HG03432 (cell line): ENCODE results near the gene MAP3K5.
"Not testable (repeated sequence)": the region's sequence is repeated elsewhere in the genome, so short reads cannot be mapped to it uniquely, and the experiment has no call there.

ENCODE experiments used
- ATAC-seq: cut with Tn5 transposase; IDR thresholded peaks from one replicate; pipeline ENCODE4 v1.9.1; 2021; ENCODE audit warnings: mild to moderate bottlenecking, moderate library complexity; ENCODE audit not compliant: unreplicated experiment

The MAP3K5 gene

GRCh38 chr6:136693090-136693489 lies 99.2 kb downstream of the MAP3K5 start:
- no peak for ATAC-seq

- ATAC-seq, result not testable (repeated sequence)
Observed at GRCh38 chr6:136687894-136688293, 104.4 kb downstream of the MAP3K5 start.

DNA sequence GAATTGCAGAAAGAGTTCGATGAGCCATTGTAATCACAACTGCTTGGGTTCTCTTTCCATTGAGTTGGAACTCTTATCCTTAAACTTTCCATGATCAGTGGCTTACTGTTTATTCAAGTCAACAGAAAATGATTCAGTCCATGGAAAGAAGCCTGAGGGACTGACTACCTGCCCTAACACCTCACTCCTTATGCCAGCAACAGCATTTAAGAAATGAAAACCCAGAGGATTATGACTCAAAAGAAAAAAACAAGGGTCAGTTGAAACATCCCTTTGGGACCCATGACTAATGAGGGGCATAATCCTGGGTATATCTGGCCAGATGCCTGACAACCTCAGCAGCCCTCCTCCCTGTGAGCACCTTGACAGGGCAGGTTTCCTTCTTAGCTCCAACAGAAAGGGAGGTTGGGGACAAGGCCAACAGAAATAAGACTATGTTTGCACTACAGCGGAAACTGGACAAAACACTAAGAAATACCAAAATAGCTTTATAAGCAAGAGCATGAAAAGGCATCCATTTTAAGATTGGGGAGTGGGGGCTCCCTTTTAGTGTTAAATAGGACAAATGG lies 106.7 kb downstream of the MAP3K5 start:
- ATAC-seq, result no peak

- ATAC-seq, result no peak
Observed at GRCh38 chr6:136684466-136684865, 107.8 kb downstream of the MAP3K5 start.

GRCh38 chr6:136683209-136683941 lies 108.9 kb downstream of the MAP3K5 start:
- no peak for ATAC-seq

DNA sequence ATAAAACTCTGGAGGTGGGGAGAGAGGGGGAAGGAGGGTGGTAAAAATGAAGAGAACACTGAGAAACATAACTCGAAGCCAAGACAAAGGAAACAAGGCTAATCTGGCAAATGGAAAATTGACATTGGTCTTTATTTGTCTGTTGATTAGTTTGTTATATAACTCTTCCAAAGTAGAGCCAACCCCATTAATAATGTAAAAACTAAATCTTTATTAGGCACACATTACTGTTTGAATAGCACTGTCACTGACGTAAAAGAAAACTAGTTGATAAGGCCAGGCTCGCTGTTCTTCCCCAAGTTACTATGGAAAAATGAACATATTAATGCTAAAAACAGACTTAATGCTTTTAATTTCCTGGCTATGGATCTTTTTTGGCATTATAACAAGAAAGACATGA lies 110.0 kb downstream of the MAP3K5 start:
- ATAC-seq, result no peak

DNA sequence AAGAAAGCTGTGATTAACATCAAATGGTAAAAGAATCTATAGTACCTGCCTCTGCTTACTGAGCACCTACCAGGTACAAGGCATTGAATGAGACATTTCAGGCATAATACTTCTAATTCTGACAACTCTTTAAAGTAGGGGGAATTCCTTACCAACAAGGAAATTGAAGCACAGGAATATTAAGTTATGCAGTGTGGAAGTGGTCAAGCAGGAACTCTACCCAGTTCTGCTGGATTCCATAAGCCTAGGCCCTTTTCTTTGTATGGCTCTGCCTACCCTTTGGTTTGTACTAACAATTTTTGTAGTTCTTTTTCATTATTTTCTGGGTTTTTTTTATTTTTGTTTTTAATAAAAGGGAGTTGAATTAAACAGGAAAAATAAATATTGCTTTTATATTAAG lies 114.5 kb downstream of the MAP3K5 start:
- ATAC-seq, result no peak

- ATAC-seq, result no peak
Observed at GRCh38 chr6:136677344-136677743, 114.9 kb downstream of the MAP3K5 start.

- no peak for ATAC-seq
Observed at GRCh38 chr6:136676075-136676474, 116.2 kb downstream of the MAP3K5 start.

DNA sequence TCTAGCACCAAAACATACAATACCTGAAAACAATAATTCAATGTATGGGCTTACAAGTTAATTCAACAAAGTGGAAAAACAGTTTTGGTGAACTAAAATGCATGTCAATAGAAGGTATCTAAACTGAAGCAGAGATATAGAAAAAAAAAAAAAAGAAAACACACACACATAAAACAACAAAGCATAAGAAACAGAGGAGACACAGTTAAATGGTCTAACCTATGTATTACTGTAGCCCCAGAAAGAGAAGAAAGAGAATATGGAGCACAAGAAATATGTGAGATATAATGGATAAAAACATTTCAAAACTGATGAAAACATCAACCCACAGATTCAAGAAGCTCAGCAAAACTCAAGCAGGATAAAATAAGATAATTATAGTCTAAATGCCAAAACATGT lies 118.7 kb downstream of the MAP3K5 start:
- ATAC-seq, result no peak

- ATAC-seq, result no peak
Observed at GRCh38 chr6:136672144-136672543, 120.1 kb downstream of the MAP3K5 start.

- no peak for ATAC-seq
Observed at GRCh38 chr6:136669299-136669699, 123.0 kb downstream of the MAP3K5 start.

GRCh38 chr6:136668571-136668970 lies 123.7 kb downstream of the MAP3K5 start:
- no peak for ATAC-seq

GRCh38 chr6:136666041-136666440 lies 126.2 kb downstream of the MAP3K5 start:
- ATAC-seq, result no peak

- no peak for ATAC-seq
Observed at GRCh38 chr6:136662347-136663237, 129.7 kb downstream of the MAP3K5 start.

GRCh38 chr6:136660727-136661126 lies 131.6 kb downstream of the MAP3K5 start:
- no peak for ATAC-seq

DNA sequence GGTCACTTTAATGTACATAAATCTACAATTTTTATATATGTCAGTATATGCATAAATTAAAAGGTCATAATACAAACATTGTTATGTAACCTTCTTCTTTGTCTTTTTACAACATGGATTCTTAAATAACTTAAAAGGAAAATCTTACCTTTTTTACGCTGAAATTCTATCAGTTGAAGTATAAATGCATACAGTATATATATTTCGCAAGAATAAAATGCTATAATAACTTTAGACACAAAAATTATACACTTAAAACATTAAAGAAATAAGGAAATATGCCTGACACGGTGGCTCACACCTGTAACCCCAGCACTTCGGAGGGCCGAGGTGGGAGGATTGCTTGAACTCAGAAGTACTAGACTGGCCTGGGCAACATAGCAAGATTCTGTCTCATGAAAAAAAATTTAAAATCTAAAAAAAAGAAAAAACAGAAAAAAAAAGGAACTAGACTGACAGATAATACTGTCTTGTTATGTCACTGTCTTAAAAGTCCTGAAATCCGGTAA lies 132.2 kb downstream of the MAP3K5 start:
- no peak for ATAC-seq

DNA sequence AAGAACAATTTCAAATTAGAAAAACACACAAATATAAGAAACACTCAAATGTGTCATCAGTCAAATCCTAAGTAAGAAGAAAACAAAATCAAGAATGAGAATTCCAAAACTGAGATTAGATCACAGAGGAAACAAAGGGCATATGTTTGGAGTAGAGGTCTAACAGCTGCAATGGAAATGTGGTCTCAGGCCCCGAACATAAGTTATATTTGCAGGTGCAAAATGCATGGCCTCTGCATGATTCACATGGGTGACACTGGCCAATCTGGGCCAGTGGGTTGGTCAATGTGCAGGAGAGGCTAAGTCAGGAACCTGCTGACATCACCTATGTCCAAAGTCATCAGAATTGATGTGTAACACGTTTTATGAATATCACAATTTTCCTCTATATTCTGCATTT lies 133.6 kb downstream of the MAP3K5 start:
- ATAC-seq, result no peak

- no peak for ATAC-seq
Observed at GRCh38 chr6:136657666-136658065, 134.6 kb downstream of the MAP3K5 start.

DNA sequence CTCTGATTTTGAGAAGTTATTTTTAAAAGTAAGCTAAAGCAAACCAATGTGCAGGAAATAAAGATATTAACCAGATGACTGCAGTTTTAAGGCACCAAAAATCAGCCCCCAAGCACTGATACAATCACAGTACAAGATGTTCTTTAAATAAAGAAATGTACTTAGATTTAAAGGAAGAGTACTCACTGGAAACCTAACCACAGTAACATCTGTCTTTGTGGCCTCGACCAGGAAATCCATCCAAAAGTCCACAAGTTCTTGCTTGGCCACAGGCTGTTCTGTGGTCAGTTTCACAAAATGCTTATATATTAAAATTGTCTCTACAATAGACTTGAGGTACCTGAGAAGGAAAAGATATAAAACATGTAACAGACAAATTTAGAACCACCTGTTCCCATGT lies 136.2 kb downstream of the MAP3K5 start:
- no peak for ATAC-seq

DNA sequence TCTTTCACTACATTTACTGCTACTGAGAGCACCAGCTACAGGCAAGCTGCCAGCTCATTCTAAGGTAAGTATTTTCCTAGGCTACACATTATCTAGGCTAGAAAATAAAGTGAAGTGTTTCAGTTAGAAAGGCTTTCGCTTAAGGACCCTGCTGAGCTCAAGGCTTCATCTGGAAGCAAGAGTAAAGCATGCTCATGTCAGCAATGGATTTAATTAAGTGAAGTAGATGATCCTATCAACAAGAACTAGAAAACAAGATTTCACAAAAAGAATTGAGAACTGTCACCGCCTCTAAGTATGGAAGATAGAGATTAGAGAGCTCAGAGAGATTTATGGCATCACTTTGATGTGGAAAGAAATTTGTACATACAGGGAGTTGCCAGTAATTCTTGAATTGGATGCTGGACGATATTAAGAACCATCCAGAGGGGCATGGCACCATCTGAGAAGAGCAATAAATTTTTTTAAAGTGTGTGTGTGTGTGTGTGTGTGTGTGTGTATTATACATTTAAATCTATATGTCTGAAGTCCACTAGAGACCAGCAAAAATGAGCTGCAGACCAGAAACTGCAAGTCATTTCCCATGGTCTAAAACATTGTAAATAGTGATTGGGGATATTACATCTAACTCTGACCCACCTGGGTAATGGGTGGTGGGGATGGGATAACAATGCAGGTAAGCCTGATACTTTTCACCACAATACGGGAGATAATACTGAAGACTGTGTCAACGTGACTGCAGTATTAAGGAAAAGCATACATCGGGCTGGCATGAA lies 136.8 kb downstream of the MAP3K5 start:
- ATAC-seq, result no peak
